SKM-1 (cell line): Measurements from ENCODE around the gene MCTP2.

Experiments
- DNase-seq: peaks from one replicate; lab custom pipeline; 2025; ENCODE audit not compliant: unreplicated experiment; lab: John Stamatoyannopoulos, UW

MCTP2 gene

DNA sequence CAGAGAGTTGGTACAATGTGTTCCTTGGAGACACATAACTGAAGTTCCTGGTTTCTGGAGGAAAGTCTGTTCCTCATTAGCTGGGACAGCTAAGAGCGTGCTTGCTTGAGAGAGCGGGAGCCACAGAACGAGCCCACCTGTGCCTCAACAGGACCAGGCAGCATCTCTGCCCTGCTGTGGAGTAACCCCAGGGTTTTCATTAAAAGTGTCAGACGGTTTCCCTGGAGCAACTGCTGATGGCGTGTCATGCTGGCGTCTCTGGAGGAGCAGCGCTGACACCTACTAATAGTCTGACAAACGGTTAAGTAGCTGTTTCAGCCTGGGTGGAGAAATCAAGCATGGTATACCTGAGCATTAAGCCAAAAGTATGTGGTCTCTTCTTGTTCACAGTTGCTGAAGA, 150.0 kb downstream of the MCTP2 start:
- DNase-seq: no peak

DNA sequence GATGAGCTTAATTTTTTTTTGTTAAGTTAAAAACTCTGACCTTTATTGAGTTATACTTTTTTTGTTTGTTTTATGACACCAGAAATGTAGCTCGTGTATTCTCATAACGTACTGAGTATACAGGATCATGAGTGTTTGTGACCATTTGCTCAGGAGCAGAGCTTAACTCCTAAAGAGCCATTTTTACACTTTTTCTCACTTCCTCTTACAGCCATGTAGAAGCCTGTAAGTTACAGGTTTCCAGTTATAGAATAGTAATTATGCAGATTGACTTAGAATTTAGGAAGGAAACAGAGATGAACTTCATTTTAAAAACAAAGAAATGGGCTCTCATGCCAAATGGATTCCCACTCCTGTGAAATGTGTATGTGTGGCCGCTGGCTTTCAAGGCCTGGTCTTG, 151.7 kb downstream of the MCTP2 start:
- DNase-seq: no peak

DNA sequence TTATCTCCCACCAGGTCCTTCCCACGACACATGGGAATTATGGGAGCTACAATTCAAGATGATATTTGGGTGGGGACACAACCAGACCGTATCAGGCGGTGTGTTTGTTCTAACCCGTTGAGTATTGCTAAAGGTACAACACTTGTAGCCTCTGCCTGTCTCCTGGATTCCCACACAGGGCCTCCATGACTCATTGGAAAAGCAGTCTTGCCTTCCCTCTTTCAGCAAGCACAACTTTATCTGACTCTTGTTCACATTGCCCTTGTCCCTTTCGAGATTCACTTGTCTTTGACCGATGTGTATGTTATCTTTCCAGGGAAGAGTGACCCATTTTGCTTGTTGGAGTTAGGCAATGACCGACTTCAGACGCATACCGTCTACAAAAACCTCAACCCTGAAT, 152.3 kb downstream of the MCTP2 start:
- no peak for DNase-seq

DNA sequence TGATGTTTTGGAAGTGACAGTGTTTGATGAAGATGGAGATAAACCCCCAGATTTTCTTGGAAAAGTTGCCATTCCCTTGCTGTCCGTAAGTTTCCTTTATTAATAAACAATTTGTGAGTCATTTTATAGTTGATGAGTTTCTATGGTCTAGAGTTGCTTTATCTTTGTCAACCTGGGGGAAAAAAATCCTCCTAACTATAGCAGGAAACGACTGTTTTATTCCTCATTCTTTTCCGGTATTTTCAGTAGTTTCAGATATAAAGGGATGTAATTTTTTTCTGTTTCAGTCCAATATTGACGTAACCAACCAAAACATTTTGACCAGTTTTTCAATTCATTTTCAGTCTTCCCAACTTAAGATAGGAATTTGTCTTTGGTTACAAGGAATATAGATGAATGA, 154.1 kb downstream of the MCTP2 start:
- DNase-seq: no peak

DNA sequence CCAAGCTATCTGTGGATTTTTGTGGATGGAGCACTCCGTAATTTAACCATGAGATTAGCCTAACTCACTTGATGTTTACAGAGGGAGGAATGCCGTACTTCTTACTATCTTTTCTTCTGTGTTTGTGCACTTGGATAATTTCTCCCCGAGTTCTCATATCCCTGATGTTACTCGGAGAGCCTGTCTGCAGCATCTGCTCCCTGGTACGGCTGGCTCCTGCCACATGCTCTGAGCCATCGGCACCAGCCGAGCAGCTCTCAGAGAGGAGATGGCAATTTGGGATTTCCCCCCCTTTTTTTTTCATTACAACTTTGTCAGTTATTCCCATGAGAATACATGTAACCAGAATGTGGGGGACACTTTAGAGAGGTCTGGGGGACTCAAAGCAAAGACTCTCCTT, 155.0 kb downstream of the MCTP2 start:
- no peak for DNase-seq

DNA sequence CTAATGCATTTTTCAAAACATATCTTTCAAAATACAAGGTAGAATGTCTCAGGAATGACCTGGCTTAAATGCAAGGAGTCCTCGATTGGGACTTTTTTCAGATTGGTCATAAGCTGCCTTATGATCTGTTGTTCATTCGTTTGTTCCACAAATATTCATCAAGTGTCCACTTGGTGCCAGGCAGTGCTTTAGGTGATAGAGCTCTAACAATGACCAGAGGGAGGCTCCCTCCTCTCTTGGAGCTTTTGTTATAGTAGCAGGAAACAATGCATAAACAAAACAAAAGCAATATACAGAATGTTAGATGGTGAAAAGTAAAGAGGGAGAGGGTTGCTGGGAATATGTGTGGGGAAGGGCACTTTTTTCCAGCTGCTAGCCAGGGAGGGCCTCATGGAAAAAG, 156.1 kb downstream of the MCTP2 start:
- DNase-seq: no peak

DNA sequence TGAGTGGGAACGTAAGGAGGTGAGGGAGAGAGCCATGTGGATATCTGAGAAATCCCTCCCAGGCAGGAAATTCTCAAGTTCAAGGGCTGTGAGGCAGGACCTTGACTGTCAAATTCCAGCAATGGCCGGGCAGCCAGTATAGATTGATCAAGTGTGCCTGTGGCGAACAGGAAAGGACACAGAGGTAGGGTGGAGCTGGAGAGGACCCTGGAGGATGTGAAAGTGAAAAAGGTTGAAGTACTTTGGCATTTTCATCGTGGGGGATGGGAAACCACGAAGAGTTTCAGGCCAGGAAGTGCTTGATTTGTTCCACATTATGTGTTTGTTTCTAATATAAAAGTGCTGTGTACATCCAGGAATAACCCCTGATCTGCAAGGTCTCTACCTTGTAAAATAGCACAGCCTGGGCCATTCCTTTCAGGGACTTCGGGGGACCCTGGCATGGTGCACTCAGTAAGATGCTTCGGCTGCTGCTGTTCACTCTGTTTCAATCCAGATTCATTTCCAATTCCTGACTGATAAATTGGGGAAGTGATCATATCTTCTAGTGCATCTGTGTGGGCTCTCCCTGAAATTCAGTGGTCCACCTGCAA, 156.6 kb downstream of the MCTP2 start:
- DNase-seq: no peak

DNA sequence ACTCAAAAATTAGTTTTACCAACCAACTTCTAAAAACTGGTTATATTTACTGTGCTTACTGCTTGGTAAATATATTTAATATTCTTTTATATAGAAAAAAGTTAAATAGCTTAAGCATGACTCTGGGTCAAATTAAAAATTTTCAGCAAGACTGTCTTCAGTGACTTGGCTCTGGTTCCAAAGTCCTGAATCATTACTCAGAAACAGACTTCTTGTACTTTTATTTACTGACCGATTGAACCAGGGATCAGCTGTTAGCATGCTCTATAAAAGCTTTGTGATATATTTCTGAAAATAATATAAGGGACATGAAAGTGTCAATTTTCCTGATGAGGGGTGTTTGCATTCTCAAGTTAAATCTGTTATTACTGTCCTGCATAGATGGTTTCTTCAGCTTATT, 164.3 kb downstream of the MCTP2 start:
- no peak for DNase-seq

DNA sequence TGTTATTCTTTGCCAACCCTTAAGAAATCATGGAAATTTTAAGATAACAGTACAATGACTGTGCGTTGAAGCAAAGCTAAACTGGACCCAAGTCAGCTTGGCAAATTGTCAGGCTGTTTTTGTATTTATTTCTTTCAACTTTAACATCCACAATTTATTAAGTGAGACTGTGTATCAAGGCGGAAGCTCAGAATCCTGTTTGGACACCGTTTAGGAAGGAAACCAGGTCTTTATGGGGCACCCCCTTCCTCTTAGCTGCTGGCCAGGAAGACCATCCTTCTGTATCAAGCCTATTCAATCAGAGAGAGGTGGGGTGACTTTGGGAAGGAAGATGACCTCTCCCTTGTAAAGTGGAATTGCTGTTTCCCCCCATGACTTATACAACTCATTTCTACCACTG, 166.0 kb downstream of the MCTP2 start:
- DNase-seq: no peak

DNA sequence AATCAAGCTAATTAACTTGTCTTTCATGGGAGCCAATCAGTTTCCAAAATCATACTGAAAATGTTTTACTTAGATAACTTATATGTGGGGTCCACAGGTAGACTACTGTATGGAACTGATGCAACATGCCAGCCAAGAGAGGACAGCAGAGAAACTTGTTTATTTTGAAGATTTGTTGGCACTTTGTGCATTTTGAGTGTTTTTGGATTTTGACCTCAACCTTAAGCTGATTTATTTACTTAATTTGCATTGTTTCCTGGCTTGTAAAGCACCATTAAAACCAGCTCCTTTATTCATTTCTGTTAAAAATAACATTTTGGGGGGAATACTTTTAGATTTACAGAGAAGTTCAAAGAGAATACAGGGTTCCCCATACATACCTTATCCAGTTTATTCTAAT, 166.6 kb downstream of the MCTP2 start:
- DNase-seq: no peak

DNA sequence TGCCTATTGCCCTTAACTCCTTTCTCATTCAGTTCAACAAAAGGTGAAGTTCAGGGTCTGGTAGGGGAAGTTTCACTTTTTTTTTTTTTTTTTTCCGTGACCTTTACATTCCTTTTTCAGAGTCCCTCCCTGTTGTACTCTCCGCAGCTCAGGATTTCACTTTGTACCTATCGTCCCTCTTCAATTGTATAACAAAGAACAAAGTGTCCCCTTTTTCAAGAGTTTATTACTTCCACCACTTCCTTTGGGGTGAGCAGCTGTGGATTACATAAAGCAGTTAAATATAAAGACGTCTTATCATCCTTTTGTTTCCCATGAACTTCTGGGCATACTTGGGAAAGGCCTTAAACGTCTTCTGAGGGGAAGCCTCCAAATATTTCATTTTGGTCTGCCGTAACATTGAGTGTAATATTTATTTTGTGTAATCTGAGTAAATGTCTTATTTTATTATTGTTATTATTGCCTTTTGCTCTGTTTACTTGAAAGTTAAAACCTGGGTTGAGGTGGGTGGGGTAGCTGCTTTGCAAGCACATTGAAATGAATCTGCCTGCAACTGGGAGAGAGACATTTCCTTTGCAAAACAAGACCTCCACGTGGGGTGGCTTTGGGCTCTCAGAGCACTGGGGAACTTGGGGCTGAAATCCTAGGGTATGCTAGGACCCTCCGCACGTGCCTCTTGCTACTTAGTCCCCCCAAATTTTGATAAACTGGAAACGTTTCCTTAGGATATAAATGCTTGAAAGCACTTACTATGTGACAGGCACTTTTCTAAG, 169.4 kb downstream of the MCTP2 start:
- no peak for DNase-seq

DNA sequence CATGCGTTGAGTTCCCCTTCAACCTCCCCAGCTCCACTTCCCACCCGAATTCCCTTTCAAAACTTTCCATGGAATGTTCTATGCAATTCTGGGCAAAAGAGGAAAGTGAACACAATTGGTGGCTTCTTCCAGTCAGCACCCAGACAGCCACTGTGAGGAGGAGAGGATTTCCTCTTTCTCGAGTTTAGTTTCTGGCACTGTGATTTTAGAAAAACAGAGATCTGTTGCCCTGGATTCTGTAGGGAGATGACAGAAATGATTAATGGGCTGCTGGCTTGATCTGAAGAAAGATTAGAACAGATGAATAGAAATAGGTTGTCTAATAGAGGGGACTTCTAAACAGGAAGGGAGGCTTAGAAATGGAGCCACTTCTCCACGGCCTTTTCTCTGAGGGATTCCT, 172.0 kb downstream of the MCTP2 start:
- DNase-seq: no peak

DNA sequence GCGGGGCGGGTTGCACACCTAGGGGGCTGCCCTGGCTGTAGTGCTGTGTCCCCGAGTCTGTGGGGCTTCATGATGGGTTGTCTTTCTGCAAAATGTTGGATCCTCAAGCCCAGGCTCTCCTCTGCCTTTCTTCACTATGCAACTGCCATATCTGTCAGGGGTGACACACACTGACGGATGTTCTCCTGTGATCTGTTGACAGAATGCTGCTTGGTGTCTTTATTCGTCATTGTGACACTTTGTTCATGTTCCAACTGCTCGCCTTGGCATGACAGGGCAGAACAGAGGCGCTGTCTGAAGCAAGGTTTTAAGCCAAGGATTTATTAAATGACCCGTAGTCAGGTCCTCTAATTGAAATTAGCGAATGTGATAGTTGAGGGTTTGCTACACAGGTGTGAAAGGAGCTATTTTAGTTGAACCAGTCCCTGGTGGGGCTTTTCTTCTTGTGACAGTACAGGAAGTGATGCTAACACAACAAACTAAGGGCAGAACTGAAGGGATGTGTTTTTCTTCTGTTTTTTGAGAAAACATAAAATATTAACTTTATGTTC, 173.4 kb downstream of the MCTP2 start:
- DNase-seq: no peak

DNA sequence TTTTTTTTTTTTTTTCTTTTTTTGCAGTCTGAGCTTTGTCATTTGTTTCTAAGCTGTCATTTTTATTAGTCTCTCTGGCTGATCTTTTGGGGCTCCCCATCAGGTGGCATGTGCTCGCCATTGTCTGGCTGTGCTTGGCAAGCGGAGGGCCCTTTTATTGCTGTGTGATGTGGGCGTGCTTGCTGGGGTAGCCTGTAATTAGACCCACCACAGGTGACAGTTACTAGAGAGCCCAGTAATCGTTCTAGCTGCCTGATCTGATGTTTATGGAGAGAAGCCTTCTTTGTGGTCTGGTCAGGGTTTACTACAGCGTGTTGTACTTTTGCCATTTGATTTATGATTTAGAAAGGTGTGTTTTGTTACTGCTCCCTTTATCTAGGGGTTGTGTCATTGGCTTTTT, 179.9 kb downstream of the MCTP2 start:
- no peak for DNase-seq

DNA sequence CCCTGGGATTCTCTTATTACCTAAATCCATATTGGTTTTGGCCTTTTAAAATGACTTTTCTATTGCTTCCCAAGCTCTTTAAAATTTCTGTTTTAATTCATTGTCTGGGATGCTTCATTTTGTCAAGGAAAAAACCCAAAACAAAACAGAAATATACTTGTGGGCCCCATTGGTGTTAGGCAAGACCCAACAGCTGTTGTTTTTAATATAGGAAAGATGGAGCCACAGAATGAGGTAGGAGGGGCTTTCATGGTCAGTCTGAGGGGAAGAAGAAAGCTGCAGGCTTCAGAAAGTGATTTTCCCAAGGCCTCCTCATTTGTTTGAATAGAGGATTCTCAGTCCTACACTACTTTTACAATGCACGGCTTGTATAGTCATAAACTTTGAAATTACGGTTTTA, 180.5 kb downstream of the MCTP2 start:
- no peak for DNase-seq

DNA sequence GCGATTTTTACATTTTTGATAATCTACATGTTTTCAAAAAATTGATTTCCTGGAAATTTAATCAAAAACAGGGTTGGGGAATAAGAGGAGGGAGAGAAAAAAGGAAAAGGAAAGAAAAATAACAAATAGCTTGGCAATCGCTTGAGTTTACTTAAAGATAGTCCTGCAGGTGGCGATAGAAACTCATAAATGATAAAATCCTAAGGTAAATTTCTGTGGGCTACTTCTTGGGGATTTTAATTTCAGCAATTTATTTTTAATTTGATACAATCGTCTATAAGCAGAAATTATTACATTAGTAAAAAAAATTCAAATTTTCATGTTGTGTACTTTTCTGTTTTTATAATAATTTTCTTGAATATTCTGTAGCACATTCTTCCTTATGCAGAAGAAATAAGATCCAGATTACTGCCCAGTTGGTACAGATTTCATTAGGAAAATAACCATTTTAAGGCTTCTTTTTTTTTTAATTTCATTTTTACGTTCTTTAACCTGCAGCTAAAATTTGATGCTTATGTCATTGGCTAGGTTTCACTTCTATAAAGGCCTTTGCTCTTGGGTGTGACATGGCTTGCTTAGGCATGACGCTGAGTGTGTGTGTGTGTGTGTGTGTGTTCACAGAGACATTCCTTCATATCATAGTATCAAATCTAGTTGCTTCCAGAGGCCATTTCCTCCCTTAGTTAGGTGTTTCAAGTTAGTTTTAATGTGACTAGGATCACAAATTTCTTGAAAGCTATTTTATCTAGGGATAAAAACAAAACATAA, 181.8 kb downstream of the MCTP2 start:
- no peak for DNase-seq

DNA sequence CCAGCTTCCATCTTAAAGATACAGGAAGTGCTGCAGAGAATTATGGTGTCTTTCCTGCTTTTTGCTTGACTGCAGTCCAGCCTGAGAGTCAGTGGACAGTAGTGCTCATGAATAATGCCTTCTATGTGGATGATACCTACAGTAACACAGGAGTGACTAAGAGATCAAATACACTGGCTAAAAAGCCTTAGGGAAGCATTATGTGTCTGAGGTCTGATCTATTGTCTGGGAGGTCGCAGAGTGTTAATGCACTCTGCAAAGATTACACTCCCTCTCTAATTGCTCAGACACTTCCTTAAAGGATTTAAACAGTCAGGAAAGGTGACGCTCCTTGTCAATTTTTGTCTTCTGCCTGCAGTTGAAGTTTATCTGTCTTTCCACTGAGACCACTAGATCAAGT, 183.6 kb downstream of the MCTP2 start:
- no peak for DNase-seq

DNA sequence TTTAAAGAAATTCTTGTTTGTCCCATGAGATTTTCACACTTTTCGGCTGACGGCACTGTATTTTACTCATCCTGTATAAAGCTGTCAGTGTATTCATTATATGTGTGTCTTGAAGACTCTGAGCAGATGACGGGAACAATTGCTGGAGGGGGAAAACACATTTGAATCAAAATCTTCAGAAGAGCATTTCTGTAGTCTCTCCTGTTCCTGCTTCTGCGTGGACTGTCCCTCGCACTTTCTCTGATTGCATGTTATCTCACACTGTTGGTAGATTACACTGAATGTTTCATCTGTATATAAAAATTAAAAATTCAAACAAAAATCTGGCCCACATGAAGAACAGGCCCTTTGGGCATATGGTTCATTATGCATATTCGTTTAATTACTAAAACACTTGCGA, 184.9 kb downstream of the MCTP2 start:
- no peak for DNase-seq

DNA sequence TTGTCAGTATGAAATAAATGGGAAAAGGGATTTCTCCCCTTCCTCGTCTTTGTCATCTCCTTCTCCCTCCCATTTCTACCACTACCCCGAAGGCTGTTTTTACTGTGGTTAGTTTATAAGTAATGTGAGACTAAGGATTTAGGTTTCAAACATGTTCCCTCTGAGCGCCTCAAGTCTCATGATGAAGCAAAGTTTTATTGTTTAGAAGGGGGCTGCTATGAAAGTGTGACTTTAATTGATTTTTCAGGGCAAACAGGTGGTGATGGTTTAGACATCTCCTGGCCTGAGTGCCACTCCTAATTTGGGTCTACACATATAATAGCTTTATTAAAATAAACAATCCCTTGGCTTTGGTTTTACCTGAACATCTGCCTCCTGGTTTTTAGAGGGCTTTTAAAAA, 185.5 kb downstream of the MCTP2 start:
- no peak for DNase-seq

DNA sequence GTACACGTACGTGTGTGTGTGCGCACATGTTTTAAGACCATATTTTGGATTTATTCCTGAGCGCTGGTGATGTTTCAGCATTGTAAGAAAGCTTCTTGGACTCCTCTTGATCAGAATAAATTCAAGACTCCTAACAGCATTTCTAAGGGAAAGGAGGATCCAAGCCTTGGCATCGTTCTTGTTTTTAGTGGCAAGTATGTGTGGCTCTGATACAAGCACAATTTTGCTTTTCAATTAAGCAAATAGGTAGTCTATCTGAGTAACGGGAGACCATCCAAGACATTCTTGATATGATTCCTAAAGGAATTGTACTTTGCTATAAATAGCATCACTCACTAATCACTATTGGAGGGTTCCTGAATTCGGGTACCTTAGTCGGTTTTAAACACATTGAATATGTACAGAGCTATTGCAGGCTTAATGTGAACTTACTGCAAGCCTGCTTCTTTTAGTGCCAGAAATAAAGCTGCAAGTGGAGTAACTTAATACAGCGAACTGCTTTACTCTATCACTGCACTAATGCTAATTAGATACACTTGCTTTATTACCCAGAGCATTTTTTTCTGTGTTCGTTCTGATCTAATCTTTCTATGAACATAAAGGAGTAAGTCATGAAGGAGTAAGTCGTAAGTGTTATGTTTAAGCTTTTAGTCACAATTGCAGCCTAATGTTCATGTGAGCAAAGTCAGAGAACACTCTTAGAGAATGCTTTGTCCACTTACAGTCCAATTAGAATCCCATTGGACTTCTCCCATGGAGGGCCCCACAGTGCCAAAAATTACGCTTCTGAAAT, 186.3 kb downstream of the MCTP2 start:
- no peak for DNase-seq

DNA sequence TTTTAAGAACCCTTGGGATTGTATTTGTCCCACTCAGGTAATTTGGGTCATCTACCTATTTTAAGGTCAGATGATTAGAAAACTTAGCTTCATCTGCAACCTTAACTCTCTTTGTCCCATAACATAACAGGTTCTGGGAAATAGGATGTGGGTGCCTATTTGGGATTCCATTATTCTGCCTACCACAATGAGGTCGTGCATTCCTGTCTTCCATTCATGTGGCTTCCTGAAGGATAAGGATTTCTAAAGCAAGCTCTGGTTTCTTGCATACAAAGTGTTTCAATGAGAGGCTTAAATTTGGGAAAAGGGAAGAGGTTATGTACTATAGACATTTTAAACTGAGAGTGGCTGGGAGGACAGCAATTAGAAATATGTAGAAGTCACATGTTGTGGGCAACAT, 190.3 kb downstream of the MCTP2 start:
- no peak for DNase-seq
